Keratinocyte (primary cell): ENCODE measurements around the gene NADSYN1. TPM values are rescaled to one million over a fixed set of nuclear protein-coding genes. Genes with fewer than 3 reads are reported as not detected.

Source experiments
- DNase-seq: peaks from one replicate; pipeline ENCODE4 v3.0.0-alpha.2; 2011; ENCODE audit warnings: low read depth, missing footprints, low spot score
- FAIRE-seq: peaks from 2 replicates; lab custom pipeline; 2011; peaks lifted over from hg19 to GRCh38; lab: Jason Lieb, UNC
- H2AFZ ChIP-seq: 2 replicates; pipeline ENCODE4 v1.6.0; 2012; ENCODE audit warnings: low read length, control low read depth, inconsistent platforms; ENCODE audit not compliant: control insufficient read depth
- H3K27ac ChIP-seq: 2 replicates; pipeline ENCODE4 v1.5.1; 2011; ENCODE audit warnings: low read length; ENCODE audit not compliant: control insufficient read depth, insufficient read depth
- H3K27me3 ChIP-seq: 3 replicates; pipeline ENCODE4 v1.6.0; 2011; ENCODE audit warnings: low read length; ENCODE audit not compliant: control insufficient read depth, insufficient read depth; ENCODE audit errors: extremely low read depth
- H3K36me3 ChIP-seq, 2 experiments: 2 replicates in 1 of 2; 3 replicates in 1 of 2; pipeline ENCODE4 v1.5.1; 2011; ENCODE audit warnings: low read length in 2 of 2, mild to moderate bottlenecking in 1 of 2; ENCODE audit not compliant: control insufficient read depth in 2 of 2, insufficient read depth in 2 of 2; ENCODE audit errors: extremely low read depth in 1 of 2
- H3K4me1 ChIP-seq: 3 replicates; pipeline ENCODE4 v1.5.1; 2011; ENCODE audit warnings: low read length; ENCODE audit not compliant: control insufficient read depth, insufficient read depth; ENCODE audit errors: extremely low read depth
- H3K4me2 ChIP-seq: 3 replicates; pipeline ENCODE4 v1.6.0; 2011; ENCODE audit warnings: low read depth, low read length; ENCODE audit not compliant: control insufficient read depth, insufficient read depth; ENCODE audit errors: extremely low read depth
- H3K4me3 ChIP-seq, 3 experiments: fragments of 200-600 bp in 1 of 3; sonication (generic) in 1 of 3; 2 replicates in 2 of 3; 3 replicates in 1 of 3; pipeline ENCODE4 v1.5.1; 2011 to 2016; ENCODE audit warnings: low read length in 3 of 3, mild to moderate bottlenecking in 3 of 3, control low read depth in 2 of 3, inconsistent platforms in 1 of 3, low read depth in 1 of 3, mixed read lengths in 1 of 3, mixed run types in 1 of 3, moderate library complexity in 1 of 3; ENCODE audit not compliant: control insufficient read depth in 2 of 3, insufficient read depth in 2 of 3; ENCODE audit errors: extremely low read depth in 1 of 3
- H3K79me2 ChIP-seq: 2 replicates; pipeline ENCODE4 v1.6.0; 2012; ENCODE audit warnings: low read length; ENCODE audit not compliant: control insufficient read depth, insufficient read depth
- H3K9ac ChIP-seq: 3 replicates; pipeline ENCODE4 v1.6.0; 2011; ENCODE audit warnings: low read length; ENCODE audit not compliant: control insufficient read depth, insufficient read depth; ENCODE audit errors: extremely low read depth
- H3K9me1 ChIP-seq: 3 replicates; pipeline ENCODE4 v1.6.0; 2011; ENCODE audit warnings: low read length; ENCODE audit not compliant: control insufficient read depth, insufficient read depth; ENCODE audit errors: extremely low read depth
- H3K9me3 ChIP-seq: 2 replicates; pipeline ENCODE4 v1.5.1; 2012; ENCODE audit warnings: low read depth, low read length; ENCODE audit not compliant: control insufficient read depth
- H4K20me1 ChIP-seq: 3 replicates; pipeline ENCODE4 v1.6.0; 2011; ENCODE audit warnings: low read length; ENCODE audit not compliant: control insufficient read depth, insufficient read depth; ENCODE audit errors: extremely low read depth
- EZH2 ChIP-seq: IDR thresholded peaks from one replicate; pipeline ENCODE4 v1.6.1; 2012; ENCODE audit warnings: inconsistent platforms, mild to moderate bottlenecking, low read length, moderate library complexity
- dilution Hi-C: fragments of 300-500 bp; cut with MboI; formaldehyde crosslinking; loops from one replicate; pipeline ENCODE4 v1.7.0; 2020; ENCODE audit warnings: low sequenced_read_pairs; ENCODE audit not compliant: extremely low pct_ligation_motif_present
- polyA plus RNA-seq, 5 experiments: library from polyadenylated mRNA; depleted of rRNA in 3 of 5; stranded (reverse) in 3 of 5; stranded (forward) in 1 of 5; unstranded in 1 of 5; fragments of >200 nt; gene quantifications; 1 replicate in 1 of 5; 2 replicates in 3 of 5; 3 replicates in 1 of 5; pipeline versions ENCODE4 v1.2.1 to v1.2.3, GENCODE V29; 2011 to 2012; ENCODE audit warnings: missing spikeins in 2 of 5, low read depth in 1 of 5, low replicate concordance in 1 of 5
- TF ChIP-seq, protein P1 (sequence below), 3 experiments: IDR thresholded peaks in 1 of 3; conservative IDR thresholded peaks in 1 of 3; optimal IDR thresholded peaks in 1 of 3; 2 replicates in 2 of 3; 3 replicates in 1 of 3; pipeline versions ENCODE3 to v1.5.1; 2011; ENCODE audit warnings: low read length in 3 of 3, mild to moderate bottlenecking in 3 of 3, moderate library complexity in 2 of 3, control low read depth in 1 of 3, inconsistent platforms in 1 of 3; ENCODE audit not compliant: insufficient read depth in 2 of 3; ENCODE audit errors: extremely low read depth in 1 of 3

The NADSYN1 gene
- polyA plus RNA-seq, 1 donor (not counting 4 experiments of a cell fraction or from before 2014, with no cell fraction given) = 51.5 TPM

DNA sequence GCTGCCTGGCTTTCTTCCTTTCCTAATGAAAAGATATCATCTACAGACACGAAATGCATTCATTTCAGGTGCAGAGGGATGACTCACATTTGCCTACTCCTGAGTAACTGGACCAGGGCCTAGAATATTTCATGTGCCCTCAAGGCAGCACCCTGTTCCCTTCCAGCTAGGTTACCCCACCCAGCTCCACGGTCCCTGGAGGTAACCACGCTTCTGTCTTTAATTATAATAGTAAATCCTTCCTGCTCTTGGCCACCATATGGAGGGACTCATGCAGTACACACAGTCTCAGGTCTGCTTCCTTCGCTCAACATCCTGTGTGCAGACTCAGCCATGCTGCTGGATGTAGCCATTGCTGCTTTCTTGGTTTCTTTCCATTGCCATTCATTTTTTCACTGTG, 27.1 kb upstream of the NADSYN1 start:
- Histone ChIP-seq H3K4me3 (no peak overlapping the region), H3K79me2 (no peaks in the 10 kb centered on the region), H3K4me1 (peaks cover 15% of the 10 kb centered on the region), H3K9me1 (peaks cover 3% of the 10 kb centered on the region), H3K27ac (no peak overlapping the region), H3K27me3 (peaks cover 5% of the 10 kb centered on the region), H3K9ac (no peak overlapping the region), H3K9me3 (no peaks in the 10 kb centered on the region), H3K36me3 (no peaks in the 10 kb centered on the region), H3K4me2 (no peak overlapping the region), H4K20me1 (peaks cover 2% of the 10 kb centered on the region), H2AFZ (no peak overlapping the region)
- dilution Hi-C loops = no loop called here
- FAIRE-seq (peak; percentile 74), DNase-seq (peak; percentile 48)
- TF ChIP-seq, protein P1, sequence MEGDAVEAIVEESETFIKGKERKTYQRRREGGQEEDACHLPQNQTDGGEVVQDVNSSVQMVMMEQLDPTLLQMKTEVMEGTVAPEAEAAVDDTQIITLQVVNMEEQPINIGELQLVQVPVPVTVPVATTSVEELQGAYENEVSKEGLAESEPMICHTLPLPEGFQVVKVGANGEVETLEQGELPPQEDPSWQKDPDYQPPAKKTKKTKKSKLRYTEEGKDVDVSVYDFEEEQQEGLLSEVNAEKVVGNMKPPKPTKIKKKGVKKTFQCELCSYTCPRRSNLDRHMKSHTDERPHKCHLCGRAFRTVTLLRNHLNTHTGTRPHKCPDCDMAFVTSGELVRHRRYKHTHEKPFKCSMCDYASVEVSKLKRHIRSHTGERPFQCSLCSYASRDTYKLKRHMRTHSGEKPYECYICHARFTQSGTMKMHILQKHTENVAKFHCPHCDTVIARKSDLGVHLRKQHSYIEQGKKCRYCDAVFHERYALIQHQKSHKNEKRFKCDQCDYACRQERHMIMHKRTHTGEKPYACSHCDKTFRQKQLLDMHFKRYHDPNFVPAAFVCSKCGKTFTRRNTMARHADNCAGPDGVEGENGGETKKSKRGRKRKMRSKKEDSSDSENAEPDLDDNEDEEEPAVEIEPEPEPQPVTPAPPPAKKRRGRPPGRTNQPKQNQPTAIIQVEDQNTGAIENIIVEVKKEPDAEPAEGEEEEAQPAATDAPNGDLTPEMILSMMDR (optimal IDR thresholded peaks at IDR 0.05 in 1 of 3, IDR thresholded peaks at IDR 0.05 in 1 of 3, conservative IDR thresholded peaks at IDR 0.05 in 1 of 3; ENCODE audit: extremely low read depth in 1 of 3, insufficient read depth in 2 of 3, low read length in 3 of 3) = no peak
- no peak for TF ChIP-seq EZH2

DNA sequence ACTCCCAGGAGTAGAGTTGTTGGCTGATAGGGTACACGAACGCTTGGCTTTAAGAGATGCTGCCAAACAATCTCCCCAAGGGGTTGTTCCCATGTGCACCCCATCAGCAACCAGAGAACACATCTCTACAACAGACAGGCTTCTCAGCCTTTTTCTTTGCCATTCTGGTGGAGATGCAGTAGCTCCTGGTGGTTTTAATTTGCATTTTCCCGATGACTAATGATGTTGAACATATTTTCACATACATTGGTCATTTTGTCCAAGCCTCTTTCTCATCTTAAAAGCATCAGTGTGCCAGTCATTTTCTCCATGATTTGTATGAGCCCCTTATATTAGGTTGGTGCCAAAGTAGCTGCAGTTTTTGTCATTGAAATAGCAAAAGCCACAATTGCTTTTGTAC, 26.6 kb upstream of the NADSYN1 start:
- Histone ChIP-seq H4K20me1 (peaks cover 2% of the 10 kb centered on the region), H3K27ac (no peak overlapping the region), H3K4me1 (peaks cover 15% of the 10 kb centered on the region), H3K36me3 (no peaks in the 10 kb centered on the region), H3K9me1 (peaks cover 3% of the 10 kb centered on the region), H3K9ac (no peak overlapping the region), H3K27me3 (peaks cover 5% of the 10 kb centered on the region), H3K79me2 (no peaks in the 10 kb centered on the region), H2AFZ (no peak overlapping the region), H3K4me3 (no peak overlapping the region), H3K4me2 (no peak overlapping the region), H3K9me3 (no peaks in the 10 kb centered on the region)
- no peak for DNase-seq
- TF ChIP-seq, protein P1 (optimal IDR thresholded peaks at IDR 0.05 in 1 of 3, IDR thresholded peaks at IDR 0.05 in 1 of 3, conservative IDR thresholded peaks at IDR 0.05 in 1 of 3; ENCODE audit: extremely low read depth in 1 of 3, insufficient read depth in 2 of 3, low read length in 3 of 3) = no peak
- no peak for TF ChIP-seq EZH2
- dilution Hi-C loops = no loop called here
- peak; percentile 32 for FAIRE-seq
